Osteoblast (primary cell): ENCODE data around the gene PSIP1. TPM values are rescaled to one million over a fixed set of nuclear protein-coding genes. Genes with fewer than 3 reads are reported as not detected.

Source experiments
- DNase-seq: peaks from one replicate; pipeline ENCODE4 v3.0.0; 2011; ENCODE audit warnings: low spot score, mixed read lengths; ENCODE audit not compliant: insufficient read length; ENCODE audit errors: missing footprints
- H2AFZ ChIP-seq: 2 replicates; pipeline ENCODE4 v1.6.0; 2011; ENCODE audit warnings: mild to moderate bottlenecking, low read length
- H3K27ac ChIP-seq: 2 replicates; pipeline ENCODE4 v1.5.1; 2011; ENCODE audit warnings: mild to moderate bottlenecking, low read depth, low read length, moderate library complexity
- H3K27me3 ChIP-seq: 2 replicates; pipeline ENCODE4 v1.6.0; 2012; ENCODE audit warnings: mild to moderate bottlenecking, control low read depth, inconsistent platforms, low read length, moderate library complexity; ENCODE audit not compliant: insufficient read depth
- H3K36me3 ChIP-seq: 2 replicates; pipeline ENCODE4 v1.5.1; 2011; ENCODE audit warnings: mild to moderate bottlenecking, low read length, control low read depth, moderate library complexity; ENCODE audit not compliant: insufficient read depth
- H3K4me1 ChIP-seq: 2 replicates; pipeline ENCODE4 v1.5.1; 2011; ENCODE audit warnings: mild to moderate bottlenecking, low read length, control low read depth, moderate library complexity; ENCODE audit not compliant: insufficient read depth
- H3K4me2 ChIP-seq: 2 replicates; pipeline ENCODE4 v1.6.0; 2011; ENCODE audit warnings: mild to moderate bottlenecking, low read length; ENCODE audit not compliant: insufficient read depth
- H3K4me3 ChIP-seq: fragments of 200-600 bp; sonication (generic); 3 replicates; pipeline ENCODE4 v1.5.1; 2012; ENCODE audit warnings: mild to moderate bottlenecking, low read length, inconsistent platforms; ENCODE audit not compliant: insufficient read depth
- H3K79me2 ChIP-seq: 2 replicates; pipeline ENCODE4 v1.6.0; 2012; ENCODE audit warnings: mild to moderate bottlenecking, low read length, control low read depth, inconsistent platforms; ENCODE audit not compliant: insufficient read depth
- H3K9me3 ChIP-seq: 2 replicates; pipeline ENCODE4 v1.5.1; 2011; ENCODE audit warnings: low read depth, low read length, control low read depth
- H4K20me1 ChIP-seq: 2 replicates; pipeline ENCODE4 v1.6.0; 2012; ENCODE audit warnings: mild to moderate bottlenecking, low read length, control low read depth; ENCODE audit not compliant: insufficient read depth
- total RNA-seq: library from RNA; depleted of rRNA; stranded (reverse); fragments of >200 nt; gene quantifications from 2 replicates; pipeline ENCODE4 v1.2.3, GENCODE V29; 2012
- TF ChIP-seq, protein P1 (sequence below): IDR thresholded peaks from 2 replicates; pipeline ENCODE4 v1.5.1; 2011; ENCODE audit warnings: mild to moderate bottlenecking, low read depth, low read length, moderate library complexity; ENCODE audit errors: extremely low read depth

Gene PSIP1
- total RNA-seq: 40.1 and 45.2 TPM in 2 replicates

DNA sequence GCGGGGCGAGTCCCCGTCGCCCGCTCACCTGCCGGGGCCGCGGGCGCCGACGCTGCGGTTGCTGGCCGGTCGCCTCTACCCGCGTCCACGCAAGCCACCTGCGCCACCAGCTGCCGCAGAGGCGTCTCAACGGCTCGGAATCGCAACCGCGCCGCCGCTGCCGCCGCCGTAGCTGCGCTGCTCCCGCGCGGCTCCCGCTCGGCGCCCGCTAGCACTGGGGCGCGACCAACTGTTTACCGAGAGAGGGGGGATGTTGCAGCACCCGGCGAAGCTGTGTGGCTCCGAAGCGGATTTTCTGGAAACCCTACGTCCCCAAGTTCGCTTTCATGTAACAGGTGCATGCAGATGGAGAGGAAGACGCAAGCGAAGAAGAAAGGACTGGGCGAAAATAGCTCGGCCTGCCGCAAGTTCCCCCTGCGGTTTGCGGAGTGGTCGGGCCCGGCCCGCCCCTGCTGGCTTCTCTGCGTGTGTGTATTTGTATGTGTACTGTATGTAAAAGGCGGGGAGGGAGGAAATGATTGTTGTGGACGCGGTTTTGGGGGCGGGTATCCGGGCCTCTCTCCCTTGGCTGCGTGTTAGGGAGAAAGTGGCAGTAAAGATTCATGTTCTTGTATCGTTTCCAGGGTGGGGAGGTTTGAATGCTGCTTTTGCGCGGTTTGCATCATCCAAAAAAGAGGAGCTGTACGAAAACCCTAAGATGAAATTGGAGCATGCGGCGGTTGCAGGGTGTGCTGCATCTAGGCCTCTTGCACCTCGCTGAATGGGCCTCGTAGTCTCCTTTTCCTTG lies at the start of gene PSIP1:
PSIP1 (minus strand) TSS at position 182 of the 787 bp plus-strand sequence. CDS start 782 bp downstream, outside the sequence.
- H3K4me3 ChIP-seq: peak within 1 kb of the TSS; percentile 91
- no peaks in the 10 kb centered on the region for H4K20me1 ChIP-seq
- H3K79me2 ChIP-seq: peaks cover 29% of the 10 kb centered on the region
- peak within 1 kb of the TSS; percentile 88 for H3K4me2 ChIP-seq
- H3K36me3 ChIP-seq: peaks cover 8% of the 10 kb centered on the region
- no peaks in the 10 kb centered on the region for H3K9me3 ChIP-seq
- DNase-seq: peak; percentile 96
- peak within 1 kb of the TSS; percentile 89 for H2AFZ ChIP-seq
- H3K4me1 ChIP-seq: peaks cover 8% of the 10 kb centered on the region
- H3K27ac ChIP-seq: peak within 1 kb of the TSS; percentile 94
- TF ChIP-seq, protein P1, sequence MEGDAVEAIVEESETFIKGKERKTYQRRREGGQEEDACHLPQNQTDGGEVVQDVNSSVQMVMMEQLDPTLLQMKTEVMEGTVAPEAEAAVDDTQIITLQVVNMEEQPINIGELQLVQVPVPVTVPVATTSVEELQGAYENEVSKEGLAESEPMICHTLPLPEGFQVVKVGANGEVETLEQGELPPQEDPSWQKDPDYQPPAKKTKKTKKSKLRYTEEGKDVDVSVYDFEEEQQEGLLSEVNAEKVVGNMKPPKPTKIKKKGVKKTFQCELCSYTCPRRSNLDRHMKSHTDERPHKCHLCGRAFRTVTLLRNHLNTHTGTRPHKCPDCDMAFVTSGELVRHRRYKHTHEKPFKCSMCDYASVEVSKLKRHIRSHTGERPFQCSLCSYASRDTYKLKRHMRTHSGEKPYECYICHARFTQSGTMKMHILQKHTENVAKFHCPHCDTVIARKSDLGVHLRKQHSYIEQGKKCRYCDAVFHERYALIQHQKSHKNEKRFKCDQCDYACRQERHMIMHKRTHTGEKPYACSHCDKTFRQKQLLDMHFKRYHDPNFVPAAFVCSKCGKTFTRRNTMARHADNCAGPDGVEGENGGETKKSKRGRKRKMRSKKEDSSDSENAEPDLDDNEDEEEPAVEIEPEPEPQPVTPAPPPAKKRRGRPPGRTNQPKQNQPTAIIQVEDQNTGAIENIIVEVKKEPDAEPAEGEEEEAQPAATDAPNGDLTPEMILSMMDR: no peak
- H3K27me3 ChIP-seq: no peaks in the 10 kb centered on the region

DNA sequence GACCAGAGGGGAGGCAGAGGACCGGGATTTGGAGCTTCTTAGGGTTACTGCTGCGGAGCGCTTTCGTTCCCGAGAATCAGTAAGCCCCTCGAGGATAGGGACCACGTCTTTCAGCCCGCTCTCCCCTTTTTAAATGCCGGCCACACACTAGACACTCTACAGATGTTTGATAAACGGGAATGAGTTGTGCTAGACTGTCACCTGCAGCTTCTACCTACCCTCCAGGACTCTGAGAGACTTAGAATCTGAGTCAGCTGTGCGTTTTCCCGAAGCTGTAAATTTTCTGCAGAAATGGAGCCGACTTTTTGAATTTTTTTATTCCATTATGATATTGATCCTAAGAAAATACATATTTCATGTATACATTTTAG lies 42.7 kb upstream of the PSIP1 start:
- H3K27ac ChIP-seq: peak overlapping the region; percentile 73
- peak overlapping the region; percentile 97 for H2AFZ ChIP-seq
- H3K9me3 ChIP-seq: no peaks in the 10 kb centered on the region
- TF ChIP-seq, protein P1: no peak
- H3K4me3 ChIP-seq: peak overlapping the region; percentile 88
- H3K27me3 ChIP-seq: peaks cover 4% of the 10 kb centered on the region
- no peaks in the 10 kb centered on the region for H3K79me2 ChIP-seq
- DNase-seq: peak; percentile 50
- H3K36me3 ChIP-seq: no peaks in the 10 kb centered on the region
- peak overlapping the region; percentile 98 for H3K4me2 ChIP-seq
- peaks cover 4% of the 10 kb centered on the region for H3K4me1 ChIP-seq
- H4K20me1 ChIP-seq: no peaks in the 10 kb centered on the region

- Histone ChIP-seq H3K4me2 (peak within 1 kb of the TSS; percentile 98), H3K36me3 (no peaks in the 10 kb centered on the region), H3K4me3 (peak within 1 kb of the TSS; percentile 88), H3K27ac (peak within 1 kb of the TSS; percentile 73), H3K27me3 (peaks cover 4% of the 10 kb centered on the region), H2AFZ (peak within 1 kb of the TSS; percentile 97), H3K79me2 (no peaks in the 10 kb centered on the region), H3K4me1 (peaks cover 4% of the 10 kb centered on the region), H4K20me1 (no peaks in the 10 kb centered on the region), H3K9me3 (no peaks in the 10 kb centered on the region)
- TF ChIP-seq, protein P1: no peak
- peak; percentile 99 for DNase-seq
Measured at GRCh38 chr9:15552636-15553527, 42.1 kb upstream of the PSIP1 start, which contains the start of gene CCDC171. Gene CCDC171, plus strand, starts transcription at chr9:15553043. Its CDS starts 11,046 bp downstream, at chr9:15564089.
